C4-2B (cell line): ENCODE data around the gene HNF4A.

Experiments used
- H3K27ac ChIP-seq: fragments of 450-650 bp; 2 replicates; pipeline ENCODE4 v1.5.1; 2017
- CTCF ChIP-seq: fragments of 450-650 bp; conservative IDR thresholded peaks from 2 replicates; pipeline ENCODE4 v1.5.1; 2017; ENCODE audit warnings: mild to moderate bottlenecking
- ZFX ChIP-seq: fragments of 450-650 bp; IDR thresholded peaks from 2 replicates; pipeline ENCODE4 v1.6.1; 2017

The HNF4A gene

GRCh38 chr20:44414808-44415207 is 59.3 kb downstream of the HNF4A start:
- no peak overlapping the region for H3K27ac ChIP-seq
- TF ChIP-seq CTCF (no peak), ZFX (no peak)

- TF ChIP-seq CTCF = no peak
- TF ChIP-seq ZFX = no peak
- no peak overlapping the region for H3K27ac ChIP-seq
Observed at GRCh38 chr20:44415833-44416715, 60.6 kb downstream of the HNF4A start.

- no peak overlapping the region for H3K27ac ChIP-seq
- no peak for TF ChIP-seq CTCF
- no peak for TF ChIP-seq ZFX
Observed at GRCh38 chr20:44418069-44418905, 62.8 kb downstream of the HNF4A start.

GRCh38 chr20:44419131-44419844 is 63.8 kb downstream of the HNF4A start:
- H3K27ac ChIP-seq = no peak overlapping the region
- no peak for TF ChIP-seq ZFX
- no peak for TF ChIP-seq CTCF

GRCh38 chr20:44420497-44420896 is 65.0 kb downstream of the HNF4A start:
- no peak overlapping the region for H3K27ac ChIP-seq

GRCh38 chr20:44422083-44422482 is 66.6 kb downstream of the HNF4A start:
- no peak for TF ChIP-seq CTCF
- TF ChIP-seq ZFX = no peak
- no peak overlapping the region for H3K27ac ChIP-seq

More at GRCh38 chr20:44420497-44420896, 65.0 kb downstream of the HNF4A start:
- TF ChIP-seq ZFX (no peak), CTCF (no peak)
